GM19438 (cell line): ENCODE results near the gene PRKAG2.
"Not testable (repeated sequence)": the region's sequence is repeated elsewhere in the genome, so short reads cannot be mapped to it uniquely, and the experiment has no call there.

Experiments
- ATAC-seq: cut with Tn5 transposase; IDR thresholded peaks from one replicate; pipeline ENCODE4 v1.9.1; 2021; ENCODE audit warnings: low read depth; ENCODE audit not compliant: unreplicated experiment

PRKAG2 gene

DNA sequence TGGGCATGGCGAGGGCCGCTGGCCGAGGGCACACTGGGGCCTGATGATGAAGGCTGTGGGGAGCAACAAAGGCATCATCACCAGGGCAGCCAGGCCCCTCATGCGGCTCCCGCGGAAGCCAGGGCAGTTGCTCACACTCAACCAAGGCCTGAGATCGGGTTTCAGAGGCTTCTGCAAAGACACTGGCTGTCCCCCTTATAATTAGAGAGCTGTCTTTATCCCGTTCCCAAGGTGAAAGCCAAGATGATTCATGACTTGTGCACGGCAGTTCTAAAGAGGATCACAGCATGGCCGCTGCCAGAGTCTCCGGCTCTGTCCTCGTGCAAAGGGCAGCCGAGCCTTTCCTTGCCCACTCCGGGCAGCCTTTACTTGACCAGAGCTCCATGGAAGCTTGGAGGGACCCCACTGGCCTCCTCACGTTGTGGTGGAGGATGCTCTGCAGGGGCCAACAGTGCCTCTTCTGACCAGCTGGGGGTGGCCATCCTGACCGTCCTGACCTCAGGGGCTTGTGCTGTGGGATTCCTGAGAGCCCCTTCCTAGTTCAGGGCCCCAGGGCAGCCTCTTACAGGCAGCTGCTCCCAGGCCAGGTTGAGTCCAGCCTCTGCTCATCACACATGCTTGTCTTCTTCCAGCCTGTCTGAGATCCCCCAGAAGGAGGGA, 82.3 kb downstream of the PRKAG2 start:
- no peak for ATAC-seq

DNA sequence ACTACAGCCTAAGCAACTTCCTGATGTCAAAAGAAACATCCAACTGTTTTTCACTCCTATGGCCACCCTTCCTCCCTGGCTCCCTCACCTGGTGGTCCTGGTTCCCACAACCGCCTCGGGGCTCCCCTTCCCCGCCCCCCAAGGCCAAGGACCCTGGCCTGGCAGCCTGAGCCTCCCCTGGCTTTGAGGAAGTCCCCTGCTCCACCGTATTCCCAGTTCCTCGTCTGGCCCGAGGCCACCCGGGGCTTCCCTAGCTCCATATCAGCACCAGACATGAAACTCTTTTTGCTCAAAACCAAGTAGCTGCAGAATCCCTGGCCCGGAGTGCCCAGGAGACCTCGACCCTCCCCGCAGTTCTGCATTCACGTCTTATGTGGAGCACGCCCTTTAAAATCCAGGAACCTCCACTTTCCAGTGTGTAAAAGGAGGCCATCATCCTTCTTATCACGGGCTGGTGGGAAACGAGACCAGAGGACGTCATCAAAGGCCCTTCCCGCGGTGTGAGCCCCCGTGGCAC, 82.9 kb downstream of the PRKAG2 start:
- no peak for ATAC-seq

DNA sequence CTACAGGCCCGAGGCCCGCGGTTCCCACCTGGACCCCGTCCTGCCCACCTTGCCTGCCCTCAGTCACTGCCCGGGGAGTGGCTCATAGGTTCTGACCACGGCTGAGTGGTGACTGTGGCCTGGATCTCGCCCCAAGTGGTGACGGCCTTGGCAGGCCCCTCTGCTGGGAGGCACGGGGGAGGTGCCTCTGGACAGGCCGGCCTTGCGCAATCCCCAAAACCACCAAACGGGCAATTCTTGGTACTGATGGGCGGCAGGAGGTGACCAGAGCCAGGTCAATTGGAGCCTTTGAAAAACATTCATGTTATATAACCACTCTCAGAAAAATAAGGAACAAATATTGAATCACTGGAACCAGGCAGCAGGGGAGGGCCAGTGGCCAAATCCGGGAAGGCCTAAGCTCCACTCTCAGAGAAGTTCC, 83.4 kb downstream of the PRKAG2 start:
- ATAC-seq: no peak

DNA sequence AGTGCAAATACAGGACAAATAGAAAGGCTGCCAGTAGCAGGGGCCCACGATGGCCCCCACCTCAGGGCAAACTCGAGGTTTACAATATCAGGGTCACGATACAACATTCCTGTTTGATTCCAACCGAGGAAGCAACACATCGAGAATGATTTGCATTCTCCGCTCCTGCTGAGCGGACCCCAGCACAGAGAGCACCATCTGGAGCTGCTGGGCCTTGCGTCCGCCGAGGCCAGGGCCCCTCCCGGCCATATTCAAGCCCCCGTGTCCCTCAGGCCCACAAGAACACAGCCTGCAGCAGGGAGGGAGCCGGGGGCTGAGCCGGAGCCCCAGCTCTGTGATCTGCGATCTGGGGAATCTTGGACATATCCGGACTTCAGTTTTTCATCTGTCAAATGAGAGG, 84.3 kb downstream of the PRKAG2 start:
- ATAC-seq: no peak

DNA sequence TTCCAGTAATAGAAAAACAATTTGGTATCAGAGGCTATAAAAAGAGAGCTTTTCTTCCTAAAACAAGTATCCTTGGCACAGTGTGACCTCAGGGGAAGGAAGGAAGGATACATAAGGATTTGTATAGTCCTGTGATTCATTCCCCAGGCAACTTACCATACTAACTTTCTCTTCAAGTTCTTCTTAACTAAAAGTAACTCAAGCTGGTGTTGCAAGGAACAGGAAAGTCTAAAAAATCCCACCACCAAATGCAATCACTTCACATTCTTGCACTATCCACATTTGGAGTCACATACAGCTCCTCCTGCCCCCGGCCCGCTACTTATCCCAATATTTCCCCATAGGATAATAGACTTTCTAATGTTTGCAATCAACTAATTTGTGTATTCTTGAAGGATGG, 84.8 kb downstream of the PRKAG2 start:
- no peak for ATAC-seq

DNA sequence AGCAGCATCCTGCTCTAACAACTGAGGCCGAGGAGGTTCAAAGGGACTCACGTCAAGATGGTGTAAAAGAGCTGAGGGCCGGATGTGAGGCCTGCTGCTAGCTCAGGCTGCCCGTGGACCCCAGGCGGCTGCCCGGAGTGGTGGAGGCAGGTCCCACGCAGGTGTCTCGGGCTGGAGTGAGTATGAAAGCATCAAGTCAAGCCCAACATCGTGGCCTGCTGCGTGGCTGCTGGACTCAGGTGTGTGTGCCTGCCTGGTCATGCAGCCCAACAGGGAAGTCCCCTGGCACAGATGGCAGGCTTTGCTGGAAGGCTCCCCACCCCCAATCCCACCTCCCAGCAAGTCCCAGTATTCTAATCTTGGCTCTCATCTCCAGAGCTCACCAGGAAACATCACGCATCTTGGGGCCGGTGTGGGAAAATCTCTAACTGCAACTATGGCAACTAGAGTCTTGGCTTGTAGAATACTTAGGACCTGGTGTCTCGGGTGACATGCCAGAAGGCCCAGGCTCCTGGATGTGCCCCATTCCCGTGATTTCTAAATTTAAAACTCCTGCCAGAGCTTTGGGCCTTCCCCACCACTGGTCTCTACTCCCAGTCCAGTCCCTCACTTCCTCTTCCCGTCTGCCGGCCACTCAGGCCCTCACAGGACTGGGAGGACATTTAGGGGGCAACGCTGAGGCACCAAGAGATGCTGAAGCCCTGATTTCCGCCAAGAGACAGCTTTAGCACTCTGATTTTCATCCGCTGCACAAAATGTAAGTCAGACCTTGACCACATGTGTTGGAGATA, 85.9 kb downstream of the PRKAG2 start:
- ATAC-seq: no peak

DNA sequence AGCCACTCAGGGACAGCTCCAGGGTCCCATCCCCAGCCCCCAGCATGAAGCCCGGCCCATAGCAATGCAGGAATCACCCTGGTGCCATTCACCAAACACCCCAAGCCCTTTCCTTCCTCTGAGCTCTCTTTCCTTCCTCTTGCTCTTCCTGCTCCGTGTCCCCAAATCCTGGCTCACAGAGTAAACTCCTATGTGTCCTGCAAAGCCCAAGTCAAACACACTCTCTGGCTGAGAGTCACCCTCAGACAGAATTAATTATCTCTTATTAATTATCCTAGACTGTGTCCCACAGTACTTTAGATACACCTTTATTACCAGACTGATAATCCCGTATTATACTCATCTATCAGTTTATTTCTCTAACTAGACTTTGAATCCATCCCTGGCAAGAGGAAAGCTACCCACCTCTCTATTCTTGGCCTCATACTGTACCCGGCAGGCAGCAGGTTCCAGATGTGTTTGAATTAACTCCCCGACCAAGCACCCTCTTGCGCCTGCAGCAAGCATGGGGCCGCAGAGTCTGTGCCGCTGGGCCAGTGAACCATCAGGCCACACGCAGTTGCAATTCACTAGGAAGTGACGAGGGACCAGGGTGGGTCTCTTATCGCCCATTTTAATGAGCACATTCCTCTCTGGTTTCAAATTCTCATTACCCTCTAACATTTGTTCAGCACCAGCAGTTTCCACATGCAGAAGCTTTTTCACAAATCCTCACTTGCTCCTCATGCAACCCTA, 86.7 kb downstream of the PRKAG2 start:
- ATAC-seq: no peak

DNA sequence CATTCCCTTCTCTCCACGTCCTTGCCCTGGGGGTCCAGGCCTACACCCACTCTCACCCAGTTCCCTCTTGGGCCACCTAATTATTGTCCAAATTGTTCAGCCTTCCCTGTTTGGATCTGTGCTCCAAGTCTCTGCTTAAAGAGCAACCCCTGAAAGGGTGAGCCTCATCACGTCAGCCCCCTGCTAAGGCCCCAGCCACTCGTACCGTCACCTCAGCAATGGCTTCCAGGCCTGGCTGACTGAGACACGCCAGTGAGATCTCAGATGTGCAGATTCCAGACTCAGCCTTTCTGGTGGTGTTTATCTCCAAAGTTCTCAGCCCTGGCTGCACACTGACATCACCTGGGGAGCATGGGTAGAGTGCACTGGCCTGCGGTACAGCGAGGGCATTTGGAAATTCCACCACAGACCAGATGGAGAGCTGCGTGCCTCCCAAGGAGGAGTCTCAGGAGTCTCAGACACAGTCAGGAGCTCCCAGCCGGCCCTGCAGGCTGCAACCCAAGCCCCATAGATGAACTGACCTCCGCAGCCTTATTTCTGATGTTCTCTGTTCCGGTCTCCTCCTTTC, 87.5 kb downstream of the PRKAG2 start:
- ATAC-seq: no peak

DNA sequence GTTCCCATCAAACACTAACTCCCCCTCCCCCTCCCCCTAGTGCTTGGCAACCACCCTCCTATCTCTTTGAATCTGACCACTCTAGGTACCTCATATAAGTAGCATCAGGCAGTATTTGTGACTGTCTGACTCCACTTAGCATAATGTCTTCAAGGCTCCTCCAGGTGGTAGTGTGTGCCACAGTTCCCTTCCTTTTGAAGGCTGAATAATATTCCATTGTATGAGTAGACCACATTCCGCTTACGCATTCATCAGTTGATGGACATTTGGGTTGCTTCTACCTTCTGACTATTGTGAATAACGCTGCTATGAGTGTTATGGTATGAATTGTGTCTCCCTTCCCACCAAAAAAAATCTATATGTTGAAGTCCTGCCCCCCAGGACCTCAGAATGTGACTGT, 89.6 kb downstream of the PRKAG2 start:
- no peak for ATAC-seq

DNA sequence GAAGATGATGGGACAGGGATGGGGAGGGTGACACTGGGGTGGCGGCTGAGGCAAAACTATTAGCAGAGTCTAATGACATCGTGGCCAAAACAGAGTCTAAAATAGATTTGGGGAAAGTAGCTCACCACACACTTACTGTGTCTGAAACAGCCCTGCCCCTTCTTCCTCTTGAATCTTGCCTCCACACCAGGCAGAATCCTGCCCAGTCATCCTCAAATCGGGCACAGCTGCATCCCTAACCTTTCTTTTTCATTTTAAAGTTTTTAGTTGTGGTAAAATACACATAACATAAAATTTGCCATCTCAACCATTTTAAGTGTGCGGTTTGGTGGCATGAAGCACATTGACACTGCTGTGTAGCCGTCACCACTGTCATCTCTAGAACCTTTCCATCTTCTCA, 90.0 kb downstream of the PRKAG2 start:
- ATAC-seq: no peak

DNA sequence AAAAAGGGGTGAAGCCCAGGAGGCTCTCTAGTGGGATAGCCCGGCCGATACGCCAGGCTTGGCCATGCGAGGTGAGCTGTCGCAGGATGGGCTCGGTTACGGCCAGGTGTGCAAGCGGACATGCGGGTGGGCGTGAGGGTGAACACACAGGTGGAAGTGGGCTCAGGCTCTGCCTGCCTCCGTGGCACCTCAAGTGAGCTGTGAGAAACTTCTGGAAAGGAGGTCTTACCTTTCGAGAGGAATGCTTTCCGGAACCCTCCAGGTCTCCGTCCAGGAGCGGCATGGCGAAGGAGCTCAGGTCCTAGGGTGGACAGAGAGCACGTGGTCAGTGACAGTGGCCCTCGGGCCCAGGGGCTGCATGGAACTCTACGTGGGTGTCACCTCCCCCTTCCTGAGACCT, 90.7 kb downstream of the PRKAG2 start:
- ATAC-seq: no peak

DNA sequence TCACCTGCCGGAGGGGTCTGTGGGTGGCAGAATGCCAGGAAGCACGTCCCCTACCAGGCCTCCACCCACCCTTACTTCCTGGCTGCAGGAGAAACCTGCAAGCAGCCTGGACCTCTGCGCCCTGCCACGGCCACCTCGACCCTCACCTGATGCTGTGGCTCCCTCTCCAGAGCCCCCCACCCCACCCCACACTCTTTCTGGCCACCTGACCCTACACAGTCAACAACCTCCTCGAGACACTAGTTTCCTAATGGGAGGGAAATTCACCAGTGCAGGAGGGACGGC, 91.3 kb downstream of the PRKAG2 start:
- ATAC-seq: no peak

DNA sequence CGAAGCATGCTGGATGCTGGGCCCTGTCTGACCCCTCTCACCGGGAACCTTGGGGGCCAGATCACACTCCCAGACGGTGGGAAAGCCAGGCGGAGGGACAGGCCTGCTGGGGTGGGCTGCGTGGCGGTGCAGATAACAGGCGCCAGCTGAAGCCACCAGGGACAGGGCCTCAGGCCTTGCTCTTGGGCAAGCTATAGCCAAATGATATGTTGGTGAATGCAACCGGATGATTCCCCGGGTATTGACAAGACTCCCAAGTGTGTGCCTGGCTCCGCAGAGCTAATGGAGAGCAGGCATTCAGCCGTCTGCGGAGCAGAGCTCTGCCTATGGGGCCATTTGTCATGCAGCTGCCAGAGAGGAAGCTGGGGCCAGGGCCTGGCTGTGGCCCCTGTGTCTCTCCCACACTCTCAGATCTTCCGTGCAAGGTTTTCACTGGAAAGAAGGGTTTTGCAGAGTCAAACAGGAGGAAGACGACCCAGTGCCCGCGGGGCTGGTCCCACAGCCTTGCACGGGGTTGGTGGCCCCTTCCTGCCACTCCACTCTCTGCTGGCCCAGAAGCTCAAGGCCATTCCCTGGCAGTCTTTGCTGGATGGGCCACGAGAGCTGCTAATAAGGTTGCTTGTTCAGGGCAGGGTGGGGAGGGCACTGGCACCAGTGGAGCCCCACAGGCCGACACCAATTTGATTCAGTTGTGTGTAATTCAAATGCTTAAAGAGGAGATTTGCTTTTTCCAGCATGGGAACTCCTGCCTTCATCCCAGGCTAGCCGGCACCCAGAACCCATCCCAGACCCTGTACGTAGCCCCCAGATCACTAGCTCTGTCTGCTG, 91.8 kb downstream of the PRKAG2 start:
- no peak for ATAC-seq

DNA sequence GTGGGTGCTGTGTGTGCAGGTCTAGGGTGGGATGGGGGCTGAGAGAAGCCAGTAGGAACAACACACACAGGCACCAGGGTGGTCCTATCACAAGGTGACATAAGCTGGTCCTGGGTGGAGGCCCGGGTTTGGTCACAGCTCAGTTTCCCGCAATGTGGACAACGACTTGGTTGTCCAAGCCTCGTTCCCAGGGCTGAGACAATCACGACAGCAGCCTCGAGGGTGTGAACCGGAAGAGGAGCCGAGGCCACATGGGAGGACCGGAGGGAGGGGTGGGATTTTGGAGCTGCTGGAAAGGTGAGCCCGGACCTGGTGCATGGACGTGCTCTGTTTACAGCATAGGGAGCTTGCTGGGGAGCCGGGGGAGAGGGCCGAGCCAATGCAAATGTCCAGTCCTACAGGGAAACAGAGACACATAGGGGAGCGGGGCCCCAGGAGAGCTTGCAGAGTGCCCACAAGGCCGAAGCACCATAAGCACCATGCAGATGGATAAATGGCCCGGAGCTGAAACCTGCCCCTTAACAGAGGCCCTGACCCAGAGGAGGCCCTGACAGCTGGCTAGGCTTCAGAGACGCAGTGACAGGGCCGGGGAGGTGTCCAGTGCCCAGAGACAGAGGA, 92.8 kb downstream of the PRKAG2 start:
- ATAC-seq: no peak

DNA sequence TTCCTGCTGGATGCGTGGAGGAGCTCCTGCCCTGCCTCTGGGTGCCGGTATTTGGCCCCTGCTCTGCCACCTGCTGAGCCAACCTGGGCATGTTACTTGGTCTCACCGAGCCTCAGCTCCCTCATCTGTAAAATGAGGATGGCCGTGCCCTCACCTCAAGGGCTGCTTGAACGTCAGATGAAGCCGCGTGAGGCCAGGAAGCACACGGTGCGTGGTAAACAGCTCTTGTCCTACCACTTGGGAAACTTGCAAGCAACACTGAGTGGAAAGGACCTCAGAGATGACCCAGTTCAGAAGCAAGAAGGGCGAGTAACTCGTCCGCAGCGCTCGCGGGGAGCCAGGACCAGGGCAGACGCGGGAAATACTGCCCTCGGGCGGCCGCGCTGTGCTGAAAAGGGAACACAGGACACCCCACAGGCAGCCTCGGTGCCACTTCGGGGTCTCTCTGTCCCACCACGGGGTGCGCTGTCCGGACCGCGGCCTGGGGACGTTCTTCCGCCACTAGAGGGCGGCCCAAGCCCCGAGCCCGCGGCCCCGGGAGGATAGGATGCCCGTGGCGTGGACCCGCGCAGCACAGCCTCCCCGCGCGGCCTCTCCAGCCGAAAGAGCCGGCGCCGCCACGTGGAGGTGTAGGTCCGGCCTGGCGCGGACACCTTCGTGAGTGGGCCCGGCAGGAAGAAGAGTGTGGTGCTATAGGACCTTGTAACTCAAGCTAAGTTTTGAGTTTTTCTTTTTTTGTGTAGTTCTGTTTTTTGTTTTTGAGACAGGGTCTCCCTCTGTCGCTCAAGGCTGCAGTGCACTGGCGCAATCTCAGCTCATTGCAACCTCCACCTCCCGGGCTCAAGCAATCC, 94.1 kb downstream of the PRKAG2 start:
- peak; percentile 94 for ATAC-seq

DNA sequence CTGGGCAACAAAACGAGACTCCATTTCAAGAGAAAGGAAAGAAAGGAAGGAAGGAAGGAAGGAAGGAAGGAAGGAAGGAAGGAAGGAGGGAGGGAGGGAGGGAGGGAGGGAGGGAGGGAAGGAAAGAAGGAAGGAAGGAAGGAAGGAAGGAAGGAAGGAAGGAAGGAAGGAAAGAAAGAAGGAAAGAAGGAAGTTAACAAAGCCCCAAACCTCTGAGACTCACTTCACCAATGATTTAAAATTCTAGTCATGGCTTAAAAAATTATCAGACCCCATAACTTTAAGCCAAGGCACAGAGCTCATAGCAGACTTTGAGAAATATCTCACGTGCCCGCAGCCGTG, 94.7 kb downstream of the PRKAG2 start:
- ATAC-seq: not testable (repeated sequence)

DNA sequence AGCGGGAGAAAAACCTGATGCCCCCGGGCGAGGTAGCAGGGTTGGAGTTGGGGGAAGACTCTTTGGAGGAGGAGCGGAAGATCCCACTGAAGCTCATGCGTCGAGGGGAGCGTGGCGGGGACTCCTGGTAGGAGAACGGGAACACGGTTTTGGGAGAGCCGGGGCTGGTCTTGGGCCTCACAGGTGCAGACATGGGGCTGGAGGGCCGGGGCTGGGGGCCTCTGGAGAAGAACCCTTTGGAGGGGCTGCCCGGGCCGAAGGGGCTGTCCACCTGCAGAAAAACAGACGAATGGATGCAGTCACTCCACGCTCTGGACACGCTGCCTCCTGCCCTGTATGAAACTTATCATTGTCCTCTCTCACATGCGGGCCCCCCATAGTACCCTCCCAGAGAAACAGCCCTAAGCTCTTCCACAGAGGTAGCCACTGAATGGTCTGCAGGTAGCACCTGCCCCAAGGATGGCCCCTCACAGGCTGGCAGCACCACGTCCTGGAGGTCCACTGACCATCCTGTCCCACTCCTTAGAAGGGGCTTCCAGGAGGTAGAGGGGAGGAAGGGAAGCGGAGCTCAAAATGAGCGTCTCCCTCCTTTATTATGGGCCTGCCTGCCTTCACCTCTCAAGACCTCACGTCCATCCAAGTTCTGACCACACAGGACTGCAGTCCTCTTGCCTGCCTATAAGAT, 95.6 kb downstream of the PRKAG2 start:
- no peak for ATAC-seq

DNA sequence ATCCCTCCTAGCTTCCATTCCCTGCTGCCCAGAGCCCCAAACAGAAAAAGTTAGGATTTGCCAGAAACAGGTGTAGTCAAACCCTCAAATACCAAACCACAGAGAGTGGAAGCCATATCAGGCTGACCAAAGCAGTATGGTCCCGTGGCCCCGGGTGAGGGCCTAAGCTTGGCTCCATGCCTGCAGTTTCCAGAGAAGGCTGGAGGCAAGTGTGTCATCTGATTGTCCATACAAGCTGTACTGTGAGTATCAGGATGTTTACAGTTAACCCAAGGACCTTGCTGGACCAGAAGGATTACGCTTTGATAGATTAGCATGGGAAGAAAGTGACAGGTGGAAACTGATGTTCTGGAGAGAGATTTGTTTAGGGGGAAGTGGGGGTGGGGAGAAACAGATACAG, 96.3 kb downstream of the PRKAG2 start:
- no peak for ATAC-seq

DNA sequence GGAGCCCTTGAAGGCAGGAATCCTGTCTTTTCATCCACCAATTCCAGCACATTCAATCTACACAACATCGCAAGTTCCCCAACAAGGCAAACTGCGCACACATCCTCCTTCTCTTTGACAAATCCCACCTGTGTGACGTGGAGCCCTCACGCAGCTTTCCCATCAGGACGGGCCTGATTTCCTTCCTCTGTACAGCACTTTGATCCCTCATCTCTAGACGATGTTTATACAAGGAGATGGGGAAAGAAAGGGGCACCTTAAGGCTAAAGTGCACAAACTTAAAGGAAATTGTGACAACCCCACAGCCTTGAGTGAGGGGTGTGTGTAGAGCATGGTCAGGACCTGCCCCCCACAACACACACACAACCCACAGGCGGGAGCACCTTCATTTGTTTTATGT, 97.2 kb downstream of the PRKAG2 start:
- no peak for ATAC-seq
